ENCODE measurements around the gene GAB1.

Gene GAB1

GRCh38 chr4:143502231-143502630, 165.6 kb downstream of the GAB1 start (continued):
- TF ChIP-seq ZBTB11 (tag by site-specific recombination; conservative IDR thresholded peaks at IDR 0.05; ENCODE audit: low read depth) (no peak), ZNF701 (tag by site-specific recombination; IDR thresholded peaks at IDR 0.05) (no peak), ZBTB10 (tag by site-specific recombination; IDR thresholded peaks at IDR 0.05) (no peak), ZNF324 (tag by site-specific recombination; IDR thresholded peaks at IDR 0.05) (no peak), HOXD13 (CRISPR knock-in tag; IDR thresholded peaks at IDR 0.05; ENCODE audit: borderline replicate concordance) (no peak), ZNF266 (tag by site-specific recombination; IDR thresholded peaks at IDR 0.05; ENCODE audit: low read depth) (no peak), PRDM2 (tag by site-specific recombination; IDR thresholded peaks at IDR 0.05; ENCODE audit: borderline replicate concordance) (no peak)

GRCh38 chr4:143506031-143506430, 169.4 kb downstream of the GAB1 start:
- Histone ChIP-seq H3K36me3 (ENCODE audit: control insufficient read depth in 2 of 2, insufficient read depth in 1 of 2, low read length in 2 of 2) (no peaks in the 10 kb centered on the region), H3K9me3 (ENCODE audit: control insufficient read depth, insufficient read depth, low read depth, low read length) (no peaks in the 10 kb centered on the region), H3K27ac (ENCODE audit: extremely low read depth, low read depth, low read length) (no peak overlapping the region), H3K4me3 (ENCODE audit: low read depth, low read length) (no peak overlapping the region), H3K4me1 (ENCODE audit: control insufficient read depth, insufficient read depth, low read length) (no peaks in the 10 kb centered on the region)
- TF ChIP-seq GLI2 (tag by site-specific recombination; IDR thresholded peaks at IDR 0.05; ENCODE audit: borderline replicate concordance, low read depth), result no peak
- CTCF ChIA-PET, result no interaction called here
- POLR2A ChIA-PET, result no interaction called here

GRCh38 chr4:143511906-143512305, 175.2 kb downstream of the GAB1 start:
- Histone ChIP-seq H3K4me1 (ENCODE audit: control insufficient read depth, insufficient read depth, low read length) (no peaks in the 10 kb centered on the region), H3K36me3 (ENCODE audit: control insufficient read depth in 2 of 2, insufficient read depth in 1 of 2, low read length in 2 of 2) (peaks cover 0 to 8% of the 10 kb centered on the region in 2 experiments; a peak in 1 of 3 replicates), H3K9me3 (ENCODE audit: control insufficient read depth, insufficient read depth, low read depth, low read length) (no peaks in the 10 kb centered on the region), H3K27ac (ENCODE audit: extremely low read depth, low read depth, low read length) (no peak overlapping the region), H3K4me3 (ENCODE audit: low read depth, low read length) (no peak overlapping the region)
- ChIA-PET CTCF (no interaction called here), POLR2A (no interaction called here)
- no peak for TF ChIP-seq ZNF791 (tag by site-specific recombination; IDR thresholded peaks at IDR 0.05)
- TF ChIP-seq INSM2 (tag by site-specific recombination; IDR thresholded peaks at IDR 0.05), result no peak
- no peak for TF ChIP-seq SP3 (tag by site-specific recombination; IDR thresholded peaks at IDR 0.05)
